GM18907 (cell line): ENCODE measurements around the gene LAMB4.

Experiments
- ATAC-seq: cut with Tn5 transposase; IDR thresholded peaks from one replicate; pipeline ENCODE4 v1.9.1; 2021; ENCODE audit warnings: mild to moderate bottlenecking, moderate library complexity; ENCODE audit not compliant: unreplicated experiment

The LAMB4 gene

DNA sequence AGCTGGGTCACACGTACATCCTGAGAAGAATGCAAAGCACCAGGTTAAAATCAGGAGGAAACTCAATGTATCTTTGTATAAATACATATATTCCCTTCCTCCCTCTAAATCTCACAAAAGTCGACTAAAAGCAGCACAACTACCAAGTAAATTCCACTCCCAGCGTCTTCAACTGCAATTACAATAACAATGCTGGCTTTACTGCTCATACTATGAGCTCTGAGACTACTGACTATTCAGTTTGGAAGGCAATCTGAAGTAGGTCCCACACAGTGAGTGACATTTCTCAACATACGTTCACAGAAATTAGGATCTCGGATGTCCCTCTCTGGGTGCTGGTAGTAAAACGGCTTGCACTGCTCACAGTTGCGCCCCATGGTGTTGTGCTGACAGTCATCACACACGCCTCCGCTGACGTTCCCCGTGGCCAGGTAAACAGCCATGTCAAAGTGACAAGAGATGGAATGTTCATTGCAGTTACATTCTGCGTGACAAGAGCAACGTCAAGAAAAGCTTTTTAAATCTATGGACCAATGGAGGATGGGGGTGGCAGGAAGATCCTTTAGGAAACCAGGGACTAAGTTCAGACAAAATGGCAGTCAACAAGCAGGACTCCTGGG is 154.7 kb downstream of the LAMB4 start:
- no peak for ATAC-seq

DNA sequence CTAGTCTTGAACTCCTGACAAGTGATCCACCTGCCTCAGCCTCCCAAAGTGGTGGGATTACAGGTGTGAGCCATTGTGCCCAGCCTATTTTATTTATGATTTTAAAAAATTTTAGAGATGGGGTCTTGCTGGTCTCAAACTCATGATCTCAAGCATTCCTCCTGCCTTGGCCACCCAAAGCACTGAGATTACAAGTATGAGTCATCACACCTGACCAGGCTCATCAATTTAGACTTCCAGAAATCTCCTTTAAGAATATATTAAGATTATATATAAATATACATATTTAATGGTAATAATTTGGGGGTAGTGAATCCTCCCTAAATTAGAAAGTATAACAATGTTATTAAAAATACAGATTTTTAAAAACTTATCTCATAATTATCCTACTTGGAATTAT is 156.3 kb downstream of the LAMB4 start:
- ATAC-seq: no peak
